Esophagus (tissue), 2 donors: ENCODE results near the gene CADM2. TPM values are rescaled to one million over a fixed set of nuclear protein-coding genes. Genes with fewer than 3 reads are reported as not detected.

Experiments
- H3K27ac ChIP-seq, 2 donors: one replicate each; pipeline ENCODE4 v1.5.1; 2013; ENCODE audit warnings: low read depth in 2 of 2, mild to moderate bottlenecking in 2 of 2, inconsistent platforms in 1 of 2, low read length in 1 of 2, moderate library complexity in 1 of 2
- H3K27me3 ChIP-seq, 2 donors: one replicate each; pipeline ENCODE4 v1.6.1; 2013; ENCODE audit warnings: low read length in 2 of 2, control low read depth in 1 of 2, mild to moderate bottlenecking in 1 of 2; ENCODE audit not compliant: insufficient read depth in 2 of 2, control insufficient read depth in 1 of 2
- H3K36me3 ChIP-seq, 2 donors: one replicate each; pipeline ENCODE4 v1.6.1; 2013; ENCODE audit warnings: low read length in 1 of 2; ENCODE audit not compliant: control insufficient read depth in 2 of 2, insufficient read depth in 2 of 2
- H3K4me1 ChIP-seq, 2 donors: one replicate each; pipeline ENCODE4 v1.6.1; 2013; ENCODE audit warnings: low read length in 1 of 2; ENCODE audit not compliant: control insufficient read depth in 2 of 2, insufficient read depth in 2 of 2
- H3K4me3 ChIP-seq, 2 donors: one replicate each; pipeline ENCODE4 v1.5.1; 2013; ENCODE audit warnings: low read length in 2 of 2, mild to moderate bottlenecking in 2 of 2, low read depth in 1 of 2, moderate library complexity in 1 of 2
- H3K9me3 ChIP-seq, 2 donors: one replicate each; pipeline ENCODE4 v1.6.1; 2013; ENCODE audit warnings: mild to moderate bottlenecking in 2 of 2, low read depth in 1 of 2, low read length in 1 of 2, moderate library complexity in 1 of 2; ENCODE audit not compliant: control insufficient read depth in 2 of 2, insufficient read depth in 1 of 2
- WGBS, 2 donors: extraction: QIAGEN DNeasy Blood & Tissue Kit; methylation state at CpG; one replicate each; pipeline ENCODE4 v1.1.7; 2013; 5-methylcytosine and 5-hydroxymethylcytosine counted together
- polyA plus RNA-seq, 2 donors: library from polyadenylated mRNA; stranded (reverse); fragments of 200-250 nt; gene quantifications; one replicate each; pipeline ENCODE4 v1.2.3, GENCODE V29; 2013
- donor health status: healthy with polysubstance abuse.
- donor health status: Bipolar disorder and iron deficiency.

Gene CADM2
- polyA plus RNA-seq, 2 donors: 0.12 to 0.25 TPM

DNA sequence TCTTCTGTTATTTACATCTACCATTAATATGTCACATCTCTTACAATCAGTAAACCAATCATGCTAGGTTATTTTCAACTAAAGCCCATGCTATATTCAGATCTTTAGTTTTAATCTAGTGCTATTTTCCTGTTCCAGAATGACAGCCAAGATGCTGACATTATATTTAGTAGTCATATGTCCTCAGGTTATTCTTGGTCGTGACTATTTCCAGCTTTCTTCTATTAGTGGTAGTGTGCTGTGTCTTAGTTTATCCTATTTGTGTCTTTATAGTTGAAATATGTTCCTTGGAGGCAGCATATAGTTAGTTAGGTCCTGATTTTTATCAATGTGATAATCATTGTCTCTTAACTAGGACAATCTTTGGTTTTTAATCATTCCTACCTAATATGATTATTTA is 566.5 kb downstream of the CADM2 start:
- 39 to 45% methylated on average over 1 of the region's 1 CpG for WGBS, 2 donors
- no peaks in the 10 kb centered on the region for H3K36me3 ChIP-seq
- H3K4me3 ChIP-seq: no peak overlapping the region
- no peaks in the 10 kb centered on the region for H3K27me3 ChIP-seq
- no peak overlapping the region for H3K27ac ChIP-seq
- no peaks in the 10 kb centered on the region for H3K9me3 ChIP-seq
- no peaks in the 10 kb centered on the region for H3K4me1 ChIP-seq

DNA sequence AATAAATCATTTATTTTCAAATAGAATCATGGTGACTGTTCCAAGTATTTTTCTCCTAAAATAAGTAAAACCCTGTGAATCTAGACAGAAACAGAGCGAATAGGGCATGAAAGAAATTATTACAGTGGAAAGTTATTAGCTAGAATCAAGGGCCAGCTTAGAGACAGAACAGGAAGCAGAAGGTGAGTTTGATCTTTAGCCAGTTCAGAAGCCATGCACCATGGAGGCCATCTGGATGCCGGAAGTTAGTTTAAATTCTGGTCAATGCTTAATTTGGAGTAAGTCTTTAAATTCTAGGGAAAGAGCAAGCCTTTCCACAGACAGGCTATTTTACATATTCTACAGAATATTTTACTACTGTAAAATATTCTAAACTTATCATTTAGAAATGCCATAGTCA is 574.8 kb downstream of the CADM2 start:
- Histone ChIP-seq H3K9me3 (no peaks in the 10 kb centered on the region), H3K4me1 (no peaks in the 10 kb centered on the region), H3K4me3 (no peak overlapping the region), H3K27me3 (no peaks in the 10 kb centered on the region), H3K27ac (no peak overlapping the region), H3K36me3 (no peaks in the 10 kb centered on the region)
- 85 to 90% methylated on average over 2 of the region's 2 CpGs for WGBS, 2 donors

DNA sequence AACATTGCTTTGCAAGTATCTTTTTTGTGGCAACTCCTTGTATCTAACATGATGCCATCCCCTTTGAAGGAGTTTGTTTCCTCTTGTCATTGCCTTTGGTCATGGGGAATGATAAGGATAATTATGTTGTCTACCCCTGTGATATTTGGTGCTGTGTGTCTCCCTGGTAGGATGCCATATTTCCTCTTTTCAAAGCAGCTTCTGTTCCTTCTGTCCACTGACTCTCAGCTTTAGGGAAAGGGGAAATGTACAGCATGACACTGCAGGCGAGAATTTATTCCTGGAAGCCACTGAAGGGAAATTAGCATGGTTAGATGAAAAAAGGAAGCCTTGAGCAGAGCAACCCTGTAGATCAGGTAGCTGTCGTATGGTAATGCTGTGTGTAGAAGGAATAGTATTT is 576.7 kb downstream of the CADM2 start:
- Histone ChIP-seq H3K4me3 (no peak overlapping the region), H3K9me3 (no peaks in the 10 kb centered on the region), H3K36me3 (no peaks in the 10 kb centered on the region), H3K4me1 (no peaks in the 10 kb centered on the region), H3K27ac (no peak overlapping the region), H3K27me3 (no peaks in the 10 kb centered on the region)
- WGBS, 2 donors: 48 to 59% methylated on average over 2 of the region's 2 CpGs

DNA sequence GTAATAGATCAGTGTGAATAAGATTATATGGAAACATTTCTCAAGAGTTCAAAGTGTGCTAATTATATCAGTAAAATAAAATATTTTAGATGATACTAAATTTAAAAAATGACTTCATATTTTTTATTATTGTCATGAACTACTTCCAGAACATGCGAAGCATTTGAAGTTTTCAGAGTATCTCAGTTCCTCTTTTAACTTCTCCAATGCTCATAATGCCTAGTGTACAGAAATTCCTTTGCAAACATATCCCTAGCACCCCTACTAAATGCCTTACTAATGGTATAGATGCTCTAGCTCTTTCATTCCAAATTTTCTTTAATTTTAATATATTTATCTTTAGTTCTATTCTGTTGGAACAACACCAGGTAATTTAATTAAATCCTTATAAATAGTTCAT is 580.4 kb downstream of the CADM2 start:
- 61 to 73% methylated on average over 1 of the region's 1 CpG for WGBS, 2 donors
- H3K4me1 ChIP-seq: no peaks in the 10 kb centered on the region

DNA sequence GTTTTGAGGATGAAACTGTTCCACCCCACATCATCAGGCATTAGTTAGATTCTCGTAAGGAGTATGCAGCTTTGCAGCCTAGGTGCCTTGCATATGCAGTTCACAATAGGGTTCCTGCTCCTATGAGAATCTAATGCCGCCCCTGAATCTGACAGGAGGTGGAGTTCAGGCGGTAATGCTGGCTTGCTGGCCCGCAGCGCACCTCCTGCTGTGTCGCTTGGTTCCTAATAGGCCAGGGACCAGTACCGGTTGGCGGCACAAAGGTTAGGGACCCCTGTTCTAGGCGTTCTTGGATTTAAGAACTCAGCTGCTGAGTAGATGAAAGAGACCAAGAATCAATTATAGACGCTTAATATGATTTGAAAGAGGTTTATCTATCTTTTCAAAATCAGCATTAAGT is 595.4 kb downstream of the CADM2 start:
- no peak overlapping the region for H3K4me3 ChIP-seq
- H3K4me1 ChIP-seq: no peaks in the 10 kb centered on the region
- no peaks in the 10 kb centered on the region for H3K9me3 ChIP-seq
- no peak overlapping the region for H3K27ac ChIP-seq
- no peaks in the 10 kb centered on the region for H3K27me3 ChIP-seq
- H3K36me3 ChIP-seq: no peaks in the 10 kb centered on the region
- WGBS, 2 donors: 76 to 82% methylated on average over 10 of the region's 10 CpGs

More for the DNA sequence above, 580.4 kb downstream of the CADM2 start:
- H3K4me3 ChIP-seq: no peak overlapping the region
- no peak overlapping the region for H3K27ac ChIP-seq
- H3K9me3 ChIP-seq: no peaks in the 10 kb centered on the region
- no peaks in the 10 kb centered on the region for H3K36me3 ChIP-seq
- no peaks in the 10 kb centered on the region for H3K27me3 ChIP-seq

DNA sequence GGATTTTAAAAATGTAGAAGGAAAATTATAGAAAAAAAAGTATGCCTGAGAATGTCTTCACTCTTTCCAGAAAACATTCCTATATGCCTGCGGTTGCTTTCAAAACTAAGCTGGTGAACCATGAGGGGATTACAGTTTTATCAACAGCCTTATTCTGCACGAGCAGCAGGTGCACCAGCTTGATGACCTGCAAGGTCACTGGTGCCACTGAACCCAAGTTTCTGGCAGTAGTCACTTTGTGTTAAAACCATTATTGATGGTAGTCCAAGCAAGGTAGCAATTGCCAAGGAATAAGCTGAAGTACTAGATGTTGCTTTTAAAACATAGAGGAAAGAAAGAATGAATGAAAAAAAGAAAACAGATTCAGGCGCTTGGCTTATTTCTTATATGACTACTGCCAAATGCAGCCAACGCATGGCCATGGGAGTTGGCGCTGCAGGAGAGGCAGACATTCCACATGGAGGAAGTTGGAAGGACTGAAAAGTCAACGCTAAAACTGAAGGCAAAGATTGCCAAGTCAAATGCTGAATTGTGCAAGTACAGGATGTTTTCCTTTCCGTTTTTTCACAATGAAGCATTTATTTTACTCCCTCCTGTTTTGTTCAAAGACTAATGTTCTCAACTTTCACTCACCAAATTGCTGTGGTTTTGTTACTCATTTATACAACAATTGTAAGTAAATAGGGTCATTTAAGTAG is 601.4 kb downstream of the CADM2 start:
- no peak overlapping the region for H3K27ac ChIP-seq
- H3K36me3 ChIP-seq: no peaks in the 10 kb centered on the region
- no peaks in the 10 kb centered on the region for H3K27me3 ChIP-seq
- WGBS, 2 donors: 51 to 55% methylated on average over 7 of the region's 7 CpGs
- no peaks in the 10 kb centered on the region for H3K9me3 ChIP-seq
- H3K4me3 ChIP-seq: no peak overlapping the region
- H3K4me1 ChIP-seq: no peaks in the 10 kb centered on the region

DNA sequence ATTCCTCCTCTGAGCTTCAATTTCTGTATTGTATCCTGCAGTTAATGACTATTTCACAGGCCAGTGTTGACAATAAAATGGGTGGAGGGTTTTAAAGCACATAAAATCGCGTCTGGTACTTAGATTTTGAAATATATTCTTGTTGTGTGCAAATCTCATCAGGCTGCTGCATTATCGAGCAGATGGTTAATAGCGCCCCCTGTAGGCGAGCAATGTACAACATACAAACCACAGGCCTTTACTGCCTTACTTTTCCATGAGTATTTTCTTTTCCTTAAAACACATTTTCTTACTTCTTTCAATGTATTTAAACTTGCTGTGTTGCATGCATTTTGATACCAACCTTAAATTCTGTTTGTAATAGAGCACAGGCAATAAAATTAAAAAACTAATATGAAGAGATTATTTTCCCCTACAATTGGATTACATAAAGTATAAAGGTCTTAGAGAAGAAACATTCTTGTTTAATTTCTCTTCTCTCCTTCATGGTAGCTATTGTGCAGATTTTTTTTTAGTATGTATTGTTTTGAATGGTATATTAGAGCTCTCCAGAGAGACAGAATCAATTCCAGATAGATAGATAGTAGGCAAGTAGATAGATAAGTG is 608.4 kb downstream of the CADM2 start:
- Histone ChIP-seq H3K36me3 (no peaks in the 10 kb centered on the region), H3K4me1 (no peaks in the 10 kb centered on the region), H3K27ac (no peak overlapping the region), H3K9me3 (no peaks in the 10 kb centered on the region), H3K27me3 (no peaks in the 10 kb centered on the region), H3K4me3 (no peak overlapping the region)
- WGBS, 2 donors: 10 to 15% methylated on average over 5 of the region's 5 CpGs

DNA sequence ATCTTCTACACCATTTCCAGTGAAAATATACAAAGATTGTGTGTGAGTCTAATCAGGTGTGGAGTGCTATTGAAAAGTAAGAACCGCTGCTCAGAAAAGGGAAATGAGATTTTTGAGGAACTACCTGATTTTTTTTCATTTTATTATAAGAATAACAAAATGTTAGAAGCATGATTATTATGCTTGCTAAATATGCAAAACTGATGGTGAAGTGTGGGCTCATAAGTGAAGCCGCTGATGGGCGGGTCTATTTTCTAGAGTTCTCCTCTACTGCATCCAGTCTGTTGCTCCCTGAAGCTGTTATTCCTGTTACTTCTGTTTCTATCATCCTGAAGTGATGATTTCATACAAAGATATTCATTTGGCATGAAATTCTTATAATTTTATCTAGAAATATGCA is 612.0 kb downstream of the CADM2 start:
- Histone ChIP-seq H3K27me3 (no peaks in the 10 kb centered on the region), H3K4me3 (no peak overlapping the region), H3K36me3 (no peaks in the 10 kb centered on the region), H3K27ac (no peak overlapping the region), H3K9me3 (no peaks in the 10 kb centered on the region), H3K4me1 (no peaks in the 10 kb centered on the region)
- WGBS, 2 donors: 80 to 89% methylated on average over 3 of the region's 3 CpGs

DNA sequence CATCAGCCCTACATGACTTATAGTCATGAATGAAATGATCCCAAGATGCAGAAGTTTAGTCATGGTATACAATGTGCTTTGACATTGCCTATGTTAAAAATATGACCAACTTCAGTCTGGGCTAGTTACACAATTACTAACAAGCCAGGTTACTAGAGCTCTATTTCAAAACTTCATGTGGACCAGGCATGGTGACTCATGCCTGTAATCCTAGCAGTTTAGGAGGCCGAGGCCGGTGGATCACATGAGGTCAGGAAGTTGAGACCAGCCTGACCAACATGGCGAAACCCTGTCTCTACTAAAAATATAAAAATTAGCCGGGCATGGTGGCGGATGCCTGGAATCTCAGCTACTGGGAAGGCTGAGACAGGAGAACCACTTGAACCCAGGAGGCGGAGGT is 613.0 kb downstream of the CADM2 start:
- Histone ChIP-seq H3K27me3 (no peaks in the 10 kb centered on the region), H3K4me3 (no peak overlapping the region), H3K9me3 (no peaks in the 10 kb centered on the region), H3K4me1 (no peaks in the 10 kb centered on the region), H3K27ac (no peak overlapping the region), H3K36me3 (no peaks in the 10 kb centered on the region)
- WGBS, 2 donors: 90% methylated on average over 6 of the region's 6 CpGs

DNA sequence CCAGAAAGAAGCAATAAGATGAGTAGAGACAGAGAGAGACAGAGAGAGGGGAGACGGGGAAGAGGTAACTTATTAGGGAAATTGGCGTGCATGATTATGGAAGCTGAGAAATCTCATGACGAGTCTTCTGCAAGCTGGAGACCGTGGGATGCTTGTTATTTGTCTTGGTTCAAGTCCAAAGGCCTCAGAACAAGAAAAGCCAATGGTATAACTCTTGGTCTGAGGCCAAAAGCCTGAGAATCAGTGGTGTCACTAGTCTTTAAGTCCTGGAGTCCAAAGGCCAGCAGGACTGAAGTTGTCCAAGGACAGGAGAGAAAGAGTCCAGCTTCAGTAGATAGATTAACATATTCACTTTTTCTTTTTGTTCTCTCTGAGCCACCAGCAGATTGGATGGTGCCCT is 613.6 kb downstream of the CADM2 start:
- Histone ChIP-seq H3K36me3 (no peaks in the 10 kb centered on the region), H3K4me3 (no peak overlapping the region), H3K27ac (no peak overlapping the region), H3K9me3 (no peaks in the 10 kb centered on the region), H3K4me1 (no peaks in the 10 kb centered on the region), H3K27me3 (no peaks in the 10 kb centered on the region)
- 57 to 61% methylated on average over 4 of the region's 4 CpGs for WGBS, 2 donors
